ENCODE measurements around the gene SKOR2. TPM values are rescaled to one million over a fixed set of nuclear protein-coding genes. Genes with fewer than 3 reads are reported as not detected.

Gene SKOR2
- total and polyA plus RNA-seq, 2 of the 13 experiments (the other 11 are each of a cell fraction or from before 2014, with no cell fraction given), result not detected

DNA sequence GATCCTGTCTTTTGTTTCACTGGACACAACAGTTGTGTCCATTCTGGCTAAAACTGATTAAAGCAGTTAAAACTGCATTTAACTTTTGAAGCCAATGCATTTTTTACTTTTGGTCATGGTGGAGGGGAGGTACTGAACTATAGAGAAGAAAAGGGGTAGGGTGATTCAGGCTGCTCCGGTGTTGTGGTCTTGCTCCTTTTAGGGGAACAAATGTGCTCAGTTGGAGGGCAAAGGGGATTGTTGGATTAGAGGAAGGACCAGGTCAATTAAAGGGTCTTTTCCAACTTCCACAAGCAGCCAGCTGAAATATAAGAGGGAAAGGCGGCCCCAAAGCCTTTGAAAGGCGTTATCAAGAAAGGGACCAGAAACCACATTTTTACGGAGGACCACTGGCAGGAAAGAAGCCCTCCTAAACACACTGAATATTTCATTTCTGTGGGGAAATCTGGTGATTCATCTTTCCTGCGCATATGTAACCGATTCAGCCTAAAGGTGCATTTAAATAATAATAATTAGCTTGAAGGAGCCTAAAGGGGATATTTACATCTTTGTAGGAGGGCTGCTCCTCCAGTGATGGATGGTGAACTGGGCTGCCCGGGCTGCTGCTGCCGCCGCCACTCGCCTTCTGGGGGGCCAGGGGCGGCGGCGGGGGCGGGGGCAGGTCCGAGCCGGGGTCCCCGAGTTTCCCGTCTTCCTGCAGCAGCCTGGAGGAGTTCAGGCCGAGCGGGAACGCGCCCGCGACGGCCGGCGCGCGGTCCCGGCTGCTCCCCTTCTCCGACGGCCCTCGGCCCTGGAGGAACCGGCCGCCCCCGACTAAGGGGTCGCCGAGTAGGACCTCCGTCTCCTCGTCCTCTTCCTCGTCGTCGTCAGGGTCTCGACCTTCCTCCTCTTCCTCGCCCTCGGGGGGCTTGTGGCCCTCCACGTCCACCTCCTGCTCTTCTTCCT lies 5.2 kb downstream of the SKOR2 start:
- Histone ChIP-seq H3K4me2 (ENCODE audit: low read depth, low read length) (no peak overlapping the region), H4K20me1 (ENCODE audit: insufficient read depth, low read length) (no peaks in the 10 kb centered on the region), H3K27me3 (ENCODE audit: control insufficient read depth in 1 of 2, insufficient read depth in 2 of 2, low read length in 2 of 2) (peaks cover 0 to 7% of the 10 kb centered on the region in 2 experiments; a peak in 2 of 5 replicates), H3K4me3 (replicated peaks in 1 of 3; ENCODE audit: insufficient read depth in 1 of 3, low read depth in 2 of 3, low read length in 3 of 3) (no peak overlapping the region), H2AFZ (ENCODE audit: low read length) (no peak overlapping the region), H3K36me3 (replicated peaks in 1 of 2; ENCODE audit: control insufficient read depth in 1 of 2, insufficient read depth in 2 of 2, low read length in 2 of 2) (no peaks in the 10 kb centered on the region), H3K27ac (ENCODE audit: extremely low read length, insufficient read depth, low read length) (no peak overlapping the region), H3K79me2 (ENCODE audit: insufficient read depth, low read length) (no peaks in the 10 kb centered on the region), H3K9me3 (ENCODE audit: low read length) (no peaks in the 10 kb centered on the region), H3K9ac (ENCODE audit: insufficient read depth, low read depth, low read length) (no peak overlapping the region), H3K4me1 (ENCODE audit: insufficient read depth, low read length) (no peaks in the 10 kb centered on the region)
- 15% methylated on average over 16 of the region's 47 CpGs for WGBS (ENCODE audit: low lambda C conversion rate)
- FAIRE-seq, result no peak
- ATAC-seq, result no peak
- TF ChIP-seq ZNF768 (CRISPR knock-in tag; IDR thresholded peaks at IDR 0.05), result no peak
- no peak for TF ChIP-seq NFYB (CRISPR knock-in tag; IDR thresholded peaks at IDR 0.05)
- no peak for TF ChIP-seq SRSF9 (IDR thresholded peaks at IDR 0.05; ENCODE audit: borderline replicate concordance, insufficient read depth, low read depth, low read length, poor library complexity, severe bottlenecking)
- TF ChIP-seq ZNF558 (CRISPR knock-in tag; IDR thresholded peaks at IDR 0.05; ENCODE audit: borderline replicate concordance), result no peak
- TF ChIP-seq, protein P1, sequence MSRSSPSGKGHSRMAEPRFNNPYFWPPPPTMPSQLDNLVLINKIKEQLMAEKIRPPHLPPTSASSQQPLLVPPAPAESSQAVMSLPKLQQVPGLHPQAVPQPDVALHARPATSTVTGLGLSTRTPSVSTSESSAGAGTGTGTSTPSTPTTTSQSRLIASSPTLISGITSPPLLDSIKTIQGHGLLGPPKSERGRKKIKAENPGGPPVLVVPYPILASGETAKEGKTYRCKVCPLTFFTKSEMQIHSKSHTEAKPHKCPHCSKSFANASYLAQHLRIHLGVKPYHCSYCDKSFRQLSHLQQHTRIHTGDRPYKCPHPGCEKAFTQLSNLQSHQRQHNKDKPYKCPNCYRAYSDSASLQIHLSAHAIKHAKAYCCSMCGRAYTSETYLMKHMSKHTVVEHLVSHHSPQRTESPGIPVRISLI (CRISPR knock-in tag; IDR thresholded peaks at IDR 0.05; ENCODE audit: borderline replicate concordance), result no peak
- TF ChIP-seq KDM4B (CRISPR knock-in tag; IDR thresholded peaks at IDR 0.05), result no peak
- TF ChIP-seq NAIF1 (CRISPR knock-in tag; IDR thresholded peaks at IDR 0.05; ENCODE audit: borderline replicate concordance), result no peak
- no peak for TF ChIP-seq ZNF557 (CRISPR knock-in tag; IDR thresholded peaks at IDR 0.05)
- TF ChIP-seq SIN3B (IDR thresholded peaks at IDR 0.05; ENCODE audit: low read length), result no peak
- TF ChIP-seq FLYWCH1 (CRISPR knock-in tag; IDR thresholded peaks at IDR 0.05), result no peak
- no peak for TF ChIP-seq PCBP2 (optimal IDR thresholded peaks at IDR 0.05; ENCODE audit: low read depth, low read length, poor library complexity, severe bottlenecking)
- TF ChIP-seq ZBTB1 (CRISPR knock-in tag; IDR thresholded peaks at IDR 0.05; ENCODE audit: borderline replicate concordance), result no peak
- no peak for TF ChIP-seq TBX2 (CRISPR knock-in tag; IDR thresholded peaks at IDR 0.05; ENCODE audit: borderline replicate concordance)
- no peak for TF ChIP-seq FOSL1 (CRISPR knock-in tag; IDR thresholded peaks at IDR 0.05; ENCODE audit: borderline replicate concordance)
- TF ChIP-seq ZFP62 (CRISPR knock-in tag; IDR thresholded peaks at IDR 0.05), result no peak
- TF ChIP-seq ZMYM3 (CRISPR knock-in tag; IDR thresholded peaks at IDR 0.05), result no peak
- ChIA-PET CTCF (ENCODE audit: low intra/inter-chr PET ratio, low total read pairs) (no interaction called here), POLR2A (no interaction called here)
- in situ Hi-C loops (cut with HindIII; ENCODE audit: extremely low pct_ligation_motif_present, low pct_unique_long_range_greater_than_20kb), result no loop called here
- intact Hi-C loops (cut with micrococcal nuclease; ENCODE audit: unreplicated experiment), result no loop called here
- DNase-seq (ENCODE audit: low spot score), result no peak
- no TSS peak for BruUV-seq (replicated peaks)

All from HepG2 (cell line).